Measurements from ENCODE around the gene DAP. TPM values are rescaled to one million over a fixed set of nuclear protein-coding genes. Genes with fewer than 3 reads are reported as not detected.
A peak's percentile ranks its signal among the peaks of the same experiment; 100 is the strongest.
"Not testable (repeated sequence)": the region's sequence is repeated elsewhere in the genome, so short reads cannot be mapped to it uniquely, and the experiment has no call there.

Gene DAP
- total and polyA plus RNA-seq, 4 donors = 49.9 to 131 (median 70.3) TPM

- DNase-seq (no peak), ATAC-seq (ENCODE audit: insufficient read depth, low FRiP score) (peak; percentile 41)
- peak overlapping the region; percentile 65 to 68 for H3K27ac ChIP-seq (ENCODE audit: low read depth in 1 of 2, low read length in 1 of 2)
These were observed 36.1 kb downstream of the DAP start for GRCh38 chr5:10724781-10725507.

GRCh38 chr5:10723514-10723913 is 37.5 kb downstream of the DAP start:
- Histone ChIP-seq H3K36me3 (ENCODE audit: control insufficient read depth in 4 of 4, insufficient read depth in 4 of 4, low read length in 4 of 4) (peaks cover 0 to 8% (median 5%) of the 10 kb centered on the region in 4 donors), H3K4me1 (ENCODE audit: control insufficient read depth in 5 of 5, insufficient read depth in 5 of 5, low read length in 5 of 5) (peaks cover 0 to 17% (median 0%) of the 10 kb centered on the region in 5 donors)

More at GRCh38 chr5:10724781-10725507, 36.1 kb downstream of the DAP start:
- no peak overlapping the region for H3K4me3 ChIP-seq
- 74 to 91% methylated on average over 16 of the region's 16 CpGs for WGBS, 2 donors
- no peaks in the 10 kb centered on the region for H3K9me3 ChIP-seq (ENCODE audit: control insufficient read depth in 4 of 4, insufficient read depth in 3 of 4, low read length in 3 of 4)
- no peaks in the 10 kb centered on the region for H3K27me3 ChIP-seq (ENCODE audit: control insufficient read depth in 3 of 3, insufficient read depth in 3 of 3, low read length in 2 of 3)
- no peak for TF ChIP-seq CTCF (IDR thresholded peaks at IDR 0.05; ENCODE audit: control extremely low read depth, extremely low read depth)
- H3K9ac ChIP-seq (ENCODE audit: insufficient read depth in 1 of 2, low read length in 2 of 2) = no peak overlapping the region
- H3K36me3 ChIP-seq (ENCODE audit: control insufficient read depth in 4 of 4, insufficient read depth in 4 of 4, low read length in 4 of 4) = peaks cover 0 to 8% (median 6%) of the 10 kb centered on the region in 4 donors
- H3K4me1 ChIP-seq (ENCODE audit: control insufficient read depth in 5 of 5, insufficient read depth in 5 of 5, low read length in 5 of 5) = peaks cover 0 to 21% (median 0%) of the 10 kb centered on the region in 5 donors

GRCh38 chr5:10720766-10721165 is 40.3 kb downstream of the DAP start:
- not testable (repeated sequence) for H3K9ac ChIP-seq (ENCODE audit: insufficient read depth in 1 of 2, low read length in 2 of 2); H3K36me3 ChIP-seq (ENCODE audit: control insufficient read depth in 4 of 4, insufficient read depth in 4 of 4, low read length in 4 of 4); H3K4me1 ChIP-seq (ENCODE audit: control insufficient read depth in 5 of 5, insufficient read depth in 5 of 5, low read length in 5 of 5); ATAC-seq (ENCODE audit: insufficient read depth, low FRiP score); H3K9me3 ChIP-seq (ENCODE audit: control insufficient read depth in 4 of 4, insufficient read depth in 3 of 4, low read length in 3 of 4); H3K27me3 ChIP-seq (ENCODE audit: control insufficient read depth in 3 of 3, insufficient read depth in 3 of 3, low read length in 2 of 3); H3K4me3 ChIP-seq; DNase-seq; H3K27ac ChIP-seq (ENCODE audit: low read depth in 1 of 2, low read length in 1 of 2)
- WGBS, 2 donors = 99 to 100% methylated on average over 4 of the region's 4 CpGs

More at GRCh38 chr5:10723514-10723913, 37.5 kb downstream of the DAP start:
- H3K27me3 ChIP-seq (ENCODE audit: control insufficient read depth in 3 of 3, insufficient read depth in 3 of 3, low read length in 2 of 3) = no peaks in the 10 kb centered on the region
- H3K27ac ChIP-seq (ENCODE audit: low read depth in 1 of 2, low read length in 1 of 2) = no peak overlapping the region
- no peak for ATAC-seq (ENCODE audit: insufficient read depth, low FRiP score)
- WGBS, 2 donors = 92 to 95% methylated on average over 1 of the region's 1 CpG
- TF ChIP-seq CTCF (IDR thresholded peaks at IDR 0.05; ENCODE audit: control extremely low read depth, extremely low read depth) = no peak
- H3K9me3 ChIP-seq (ENCODE audit: control insufficient read depth in 4 of 4, insufficient read depth in 3 of 4, low read length in 3 of 4) = no peaks in the 10 kb centered on the region
- DNase-seq = no peak
- H3K4me3 ChIP-seq = no peak overlapping the region
- no peak overlapping the region for H3K9ac ChIP-seq (ENCODE audit: insufficient read depth in 1 of 2, low read length in 2 of 2)

DNA sequence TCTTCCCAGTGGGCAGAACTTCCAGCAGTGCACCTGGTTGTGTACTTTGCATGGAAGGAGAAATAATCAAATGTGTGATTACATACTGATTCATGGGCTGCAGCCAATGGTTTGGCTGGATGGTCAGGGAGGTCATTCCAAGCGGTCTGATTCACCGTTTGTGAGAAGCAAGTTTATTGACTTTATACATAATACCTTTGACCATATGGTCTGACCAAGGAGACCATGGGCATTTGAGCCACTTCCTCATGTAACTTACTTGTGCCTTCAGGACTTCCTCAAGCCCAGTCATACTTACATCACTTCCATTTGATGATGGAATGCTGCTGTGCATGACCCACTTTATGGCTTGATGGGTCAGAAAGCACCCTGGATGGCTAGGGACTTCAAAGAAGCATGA is 41.1 kb downstream of the DAP start:
- H3K27me3 ChIP-seq (ENCODE audit: control insufficient read depth in 3 of 3, insufficient read depth in 3 of 3, low read length in 2 of 3) = no peaks in the 10 kb centered on the region
- H3K4me1 ChIP-seq (ENCODE audit: control insufficient read depth in 5 of 5, insufficient read depth in 5 of 5, low read length in 5 of 5) = peaks cover 0 to 5% (median 0%) of the 10 kb centered on the region in 5 donors
- TF ChIP-seq CTCF (IDR thresholded peaks at IDR 0.05; ENCODE audit: control extremely low read depth, extremely low read depth) = no peak
- 93% methylated on average over 2 of the region's 2 CpGs for WGBS, 2 donors
- no peak overlapping the region for H3K9ac ChIP-seq (ENCODE audit: insufficient read depth in 1 of 2, low read length in 2 of 2)
- ATAC-seq (ENCODE audit: insufficient read depth, low FRiP score) (no peak), DNase-seq (no peak)
- no peak overlapping the region for H3K27ac ChIP-seq (ENCODE audit: low read depth in 1 of 2, low read length in 1 of 2)
- peaks cover 0 to 10% (median 5%) of the 10 kb centered on the region in 4 donors for H3K36me3 ChIP-seq (ENCODE audit: control insufficient read depth in 4 of 4, insufficient read depth in 4 of 4, low read length in 4 of 4)
- H3K9me3 ChIP-seq (ENCODE audit: control insufficient read depth in 4 of 4, insufficient read depth in 3 of 4, low read length in 3 of 4) = no peaks in the 10 kb centered on the region
- H3K4me3 ChIP-seq = no peak overlapping the region

- H3K9ac ChIP-seq (ENCODE audit: insufficient read depth in 1 of 2, low read length in 2 of 2); ATAC-seq (ENCODE audit: insufficient read depth, low FRiP score); H3K9me3 ChIP-seq (ENCODE audit: control insufficient read depth in 4 of 4, insufficient read depth in 3 of 4, low read length in 3 of 4); H3K27ac ChIP-seq (ENCODE audit: low read depth in 1 of 2, low read length in 1 of 2); DNase-seq; H3K4me1 ChIP-seq (ENCODE audit: control insufficient read depth in 5 of 5, insufficient read depth in 5 of 5, low read length in 5 of 5); H3K27me3 ChIP-seq (ENCODE audit: control insufficient read depth in 3 of 3, insufficient read depth in 3 of 3, low read length in 2 of 3); H3K4me3 ChIP-seq: not testable (repeated sequence)
- 94 to 96% methylated on average over 1 of the region's 1 CpG for WGBS, 2 donors
- H3K36me3 ChIP-seq (ENCODE audit: control insufficient read depth in 4 of 4, insufficient read depth in 4 of 4, low read length in 4 of 4) = peaks cover 0 to 11% (median 5%) of the 10 kb centered on the region in 4 donors
These were observed 42.4 kb downstream of the DAP start for GRCh38 chr5:10718617-10719016.

DNA sequence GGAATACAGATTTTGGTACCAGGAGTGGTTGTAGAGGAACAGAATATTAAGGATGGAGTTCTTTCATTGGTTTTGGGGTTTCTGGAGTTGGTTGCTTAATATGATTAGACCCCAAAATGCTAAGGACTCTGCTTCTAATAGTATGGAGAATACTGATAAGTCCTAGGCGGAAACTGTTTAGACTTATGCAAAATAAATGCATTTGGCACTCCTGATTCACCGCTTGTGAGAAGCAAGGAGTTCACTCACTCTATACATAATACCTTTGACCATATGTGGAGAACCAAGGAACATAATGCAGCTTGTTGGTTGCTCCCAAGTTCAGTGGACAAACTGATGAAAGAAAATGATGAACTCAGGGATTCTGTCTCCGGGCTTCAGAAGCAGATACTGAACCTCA is 44.2 kb downstream of the DAP start:
- not testable (repeated sequence) for H3K9ac ChIP-seq (ENCODE audit: insufficient read depth in 1 of 2, low read length in 2 of 2); ATAC-seq (ENCODE audit: insufficient read depth, low FRiP score); H3K27ac ChIP-seq (ENCODE audit: low read depth in 1 of 2, low read length in 1 of 2); H3K27me3 ChIP-seq (ENCODE audit: control insufficient read depth in 3 of 3, insufficient read depth in 3 of 3, low read length in 2 of 3); H3K4me3 ChIP-seq; H3K9me3 ChIP-seq (ENCODE audit: control insufficient read depth in 4 of 4, insufficient read depth in 3 of 4, low read length in 3 of 4); DNase-seq; H3K4me1 ChIP-seq (ENCODE audit: control insufficient read depth in 5 of 5, insufficient read depth in 5 of 5, low read length in 5 of 5)
- H3K36me3 ChIP-seq (ENCODE audit: control insufficient read depth in 4 of 4, insufficient read depth in 4 of 4, low read length in 4 of 4) = peaks cover 0 to 11% (median 9%) of the 10 kb centered on the region in 4 donors
- 97 to 100% methylated on average over 3 of the region's 3 CpGs for WGBS, 2 donors
